Sigmoid colon (tissue), 7 donors: ENCODE data around the gene GPR39. TPM values are rescaled to one million over a fixed set of nuclear protein-coding genes. Genes with fewer than 3 reads are reported as not detected.
A peak's percentile ranks its signal among the peaks of the same experiment; 100 is the strongest.

ENCODE experiments used
- DNase-seq: peaks from one replicate; pipeline ENCODE4 v3.0.0-alpha.2; 2019
- H3K27ac ChIP-seq, 4 donors: fragments of 200-600 bp; sonication (generic); one replicate each; pipeline ENCODE4 v1.5.1; 2016 to 2019; ENCODE audit warnings: mild to moderate bottlenecking in 1 of 4
- H3K27me3 ChIP-seq, 3 donors: fragments of 200-600 bp; sonication (generic); one replicate each; pipeline ENCODE4 v1.5.1; 2019; ENCODE audit warnings: mild to moderate bottlenecking in 1 of 3
- H3K36me3 ChIP-seq, 4 donors: fragments of 200-600 bp; sonication (generic); one replicate each; pipeline ENCODE4 v1.5.1; 2016 to 2019
- H3K4me1 ChIP-seq, 4 donors: fragments of 200-600 bp; sonication (generic); one replicate each; pipeline ENCODE4 v1.5.1; 2017 to 2019
- H3K4me3 ChIP-seq, 4 donors: fragments of 200-600 bp; sonication (generic); one replicate each; pipeline ENCODE4 v1.5.1; 2017 to 2019; ENCODE audit warnings: mild to moderate bottlenecking in 2 of 4, moderate library complexity in 1 of 4
- H3K9me3 ChIP-seq, 4 donors: fragments of 200-600 bp in 3 of 4; sonication (generic) in 3 of 4; one replicate each; pipeline versions ENCODE4 v1.5.1 to v1.6.1; 2013 to 2019
- EP300 ChIP-seq, 4 donors: sonication (generic); formaldehyde crosslinking; IDR thresholded peaks; one replicate each; pipeline ENCODE4 v1.6.1; 2017; ENCODE audit warnings: antibody characterized with exemption in 4 of 4
- POLR2A ChIP-seq, 2 donors: fragments of 450-650 bp; IDR thresholded peaks; one replicate each; pipeline ENCODE4 v1.6.1; 2016; ENCODE audit warnings: antibody characterized with exemption in 2 of 2, mild to moderate bottlenecking in 2 of 2, moderate library complexity in 2 of 2
- POLR2AphosphoS5 ChIP-seq, 4 donors: sonication (generic); formaldehyde crosslinking; IDR thresholded peaks; one replicate each; pipeline ENCODE4 v1.6.1; 2017; ENCODE audit warnings: antibody characterized with exemption in 4 of 4
- whole genome bisulfite sequencing, 2 donors: extraction: QIAGEN DNeasy Blood & Tissue Kit; methylation state at CpG; one replicate each; pipeline ENCODE4 v1.1.7; 2013; 5-methylcytosine and 5-hydroxymethylcytosine counted together
- intact Hi-C: fragments of 100-400 bp; cut with DNase I; formaldehyde crosslinking; loops from one replicate; pipeline ENCODE4 v1.15.1; 2023
- polyA plus RNA-seq, 3 donors: library from polyadenylated mRNA; stranded (reverse); fragments of 200-250 nt; gene quantifications; one replicate each; pipeline ENCODE4 v1.2.3, GENCODE V29; 2013
- total RNA-seq, 4 donors: library from RNA; depleted of rRNA; stranded (reverse); fragments of >200 nt; gene quantifications; one replicate each; pipeline ENCODE4 v1.1.0, GENCODE V29; 2016
- TF ChIP-seq, protein P1 (sequence below), 4 experiments: fragments of 450-650 bp in 3 of 4; fragments of 200-600 bp in 1 of 4; IDR thresholded peaks; one replicate each; pipeline ENCODE4 v1.5.1; 2016 to 2019; ENCODE audit warnings: antibody characterized with exemption in 4 of 4, mild to moderate bottlenecking in 3 of 4, moderate library complexity in 2 of 4
- donor health status: healthy with polysubstance abuse.
- donor health status: Bipolar disorder and iron deficiency.
- donor health status: healthy.

Gene GPR39
- total RNA-seq: under 1 TPM in 3 of 4 donors, not detected in 1; 0.28 to 0.71 (median 0.66) TPM
- polyA plus RNA-seq: 1 to 10 TPM; 2.4 to 7.7 (median 2.8) TPM

DNA sequence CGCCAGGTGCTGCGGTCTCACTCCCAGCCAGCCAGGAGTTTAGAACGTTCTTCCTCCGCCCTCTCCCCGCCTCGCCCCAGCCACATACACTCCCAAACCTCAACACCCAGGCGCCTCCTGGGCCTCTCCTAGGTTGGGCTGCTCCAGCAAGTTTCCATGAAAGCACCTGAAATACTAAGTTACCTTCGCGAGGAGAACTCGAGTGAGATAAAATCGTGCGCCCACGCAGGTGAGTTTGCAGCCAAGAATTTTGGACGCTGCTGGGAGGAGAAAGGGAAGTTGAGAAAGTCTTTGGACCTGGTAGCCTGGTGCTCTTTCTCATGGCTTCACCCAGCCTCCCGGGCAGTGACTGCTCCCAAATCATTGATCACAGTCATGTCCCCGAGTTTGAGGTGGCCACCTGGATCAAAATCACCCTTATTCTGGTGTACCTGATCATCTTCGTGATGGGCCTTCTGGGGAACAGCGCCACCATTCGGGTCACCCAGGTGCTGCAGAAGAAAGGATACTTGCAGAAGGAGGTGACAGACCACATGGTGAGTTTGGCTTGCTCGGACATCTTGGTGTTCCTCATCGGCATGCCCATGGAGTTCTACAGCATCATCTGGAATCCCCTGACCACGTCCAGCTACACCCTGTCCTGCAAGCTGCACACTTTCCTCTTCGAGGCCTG is at the start of gene GPR39:
GPR39 (plus strand) TSS at position 83 of the 673 bp plus-strand sequence.
- TF ChIP-seq, protein P1, sequence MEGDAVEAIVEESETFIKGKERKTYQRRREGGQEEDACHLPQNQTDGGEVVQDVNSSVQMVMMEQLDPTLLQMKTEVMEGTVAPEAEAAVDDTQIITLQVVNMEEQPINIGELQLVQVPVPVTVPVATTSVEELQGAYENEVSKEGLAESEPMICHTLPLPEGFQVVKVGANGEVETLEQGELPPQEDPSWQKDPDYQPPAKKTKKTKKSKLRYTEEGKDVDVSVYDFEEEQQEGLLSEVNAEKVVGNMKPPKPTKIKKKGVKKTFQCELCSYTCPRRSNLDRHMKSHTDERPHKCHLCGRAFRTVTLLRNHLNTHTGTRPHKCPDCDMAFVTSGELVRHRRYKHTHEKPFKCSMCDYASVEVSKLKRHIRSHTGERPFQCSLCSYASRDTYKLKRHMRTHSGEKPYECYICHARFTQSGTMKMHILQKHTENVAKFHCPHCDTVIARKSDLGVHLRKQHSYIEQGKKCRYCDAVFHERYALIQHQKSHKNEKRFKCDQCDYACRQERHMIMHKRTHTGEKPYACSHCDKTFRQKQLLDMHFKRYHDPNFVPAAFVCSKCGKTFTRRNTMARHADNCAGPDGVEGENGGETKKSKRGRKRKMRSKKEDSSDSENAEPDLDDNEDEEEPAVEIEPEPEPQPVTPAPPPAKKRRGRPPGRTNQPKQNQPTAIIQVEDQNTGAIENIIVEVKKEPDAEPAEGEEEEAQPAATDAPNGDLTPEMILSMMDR (IDR thresholded peaks at IDR 0.05): no peak
- TF ChIP-seq POLR2A (IDR thresholded peaks at IDR 0.05): peak in 1 of 2 donors; percentile 13
- H3K4me1 ChIP-seq: peaks cover 0 to 18% (median 7%) of the 10 kb centered on the region in 4 donors
- WGBS, 2 donors: 12 to 35% methylated on average over 23 of the region's 23 CpGs
- intact Hi-C loops: no loop called here
- peak within 1 kb of the TSS; percentile 39 to 63 (median 59) for H3K4me3 ChIP-seq
- no peaks in the 10 kb centered on the region for H3K36me3 ChIP-seq
- H3K27me3 ChIP-seq: no peaks in the 10 kb centered on the region
- no peaks in the 10 kb centered on the region for H3K9me3 ChIP-seq
- DNase-seq: no peak
- H3K27ac ChIP-seq: peak within 1 kb of the TSS in 3 of 4 donors; percentile 9 to 68 (median 61)

DNA sequence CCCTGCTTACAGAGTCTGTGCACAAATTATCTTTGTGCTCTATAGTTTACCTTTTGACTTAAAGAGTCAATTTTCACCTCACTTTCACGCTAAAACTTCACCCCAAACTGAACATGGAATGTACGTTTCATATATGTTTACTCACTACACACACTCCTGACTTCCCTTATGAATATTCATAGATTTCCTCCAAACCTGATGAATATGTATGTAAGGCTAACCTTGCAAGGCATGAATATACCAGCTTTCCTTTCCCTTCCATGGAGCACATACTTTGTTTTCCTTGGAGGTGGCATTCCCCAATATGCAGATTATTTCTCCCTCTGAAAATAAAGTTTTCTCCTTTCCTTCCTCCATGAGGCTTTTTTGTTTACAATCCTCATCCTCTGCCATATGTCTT is 48.4 kb upstream of the GPR39 start:
- H3K27me3 ChIP-seq: no peaks in the 10 kb centered on the region
- 39% methylated on average over 2 of the region's 2 CpGs for WGBS, 2 donors
- TF ChIP-seq POLR2A (IDR thresholded peaks at IDR 0.05): no peak
- TF ChIP-seq EP300 (IDR thresholded peaks at IDR 0.05): no peak
- TF ChIP-seq, protein P1 (IDR thresholded peaks at IDR 0.05): no peak
- TF ChIP-seq POLR2AphosphoS5 (IDR thresholded peaks at IDR 0.05): no peak
- no peak overlapping the region for H3K4me3 ChIP-seq
- intact Hi-C loops: no loop called here
- H3K9me3 ChIP-seq: peaks cover 0 to 5% (median 2%) of the 10 kb centered on the region in 4 donors
- DNase-seq: no peak
- H3K27ac ChIP-seq: no peak overlapping the region
- no peaks in the 10 kb centered on the region for H3K4me1 ChIP-seq
- H3K36me3 ChIP-seq: no peaks in the 10 kb centered on the region

DNA sequence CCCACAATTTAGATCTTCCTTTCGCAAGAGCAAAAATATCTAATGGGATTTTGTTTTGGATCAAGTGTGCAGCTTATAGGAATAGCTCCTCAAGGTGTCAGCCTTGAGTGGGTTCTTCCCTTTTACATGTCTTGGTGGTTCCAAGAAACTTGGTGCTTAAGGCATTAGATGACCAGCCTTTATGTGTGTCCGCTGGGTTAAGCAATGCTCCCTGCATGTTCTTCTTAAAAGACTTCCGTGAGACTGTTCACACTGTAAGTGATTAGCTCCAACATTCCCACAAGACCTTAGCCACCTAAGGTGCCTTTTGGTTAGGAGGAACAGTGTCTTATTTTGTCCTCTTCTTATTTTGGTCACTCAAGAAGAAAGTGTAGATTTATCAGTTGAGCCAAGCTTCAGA is 44.3 kb upstream of the GPR39 start:
- no peaks in the 10 kb centered on the region for H3K9me3 ChIP-seq
- TF ChIP-seq POLR2A (IDR thresholded peaks at IDR 0.05): no peak
- TF ChIP-seq POLR2AphosphoS5 (IDR thresholded peaks at IDR 0.05): no peak
- TF ChIP-seq, protein P1 (IDR thresholded peaks at IDR 0.05): no peak
- TF ChIP-seq EP300 (IDR thresholded peaks at IDR 0.05): no peak
- DNase-seq: no peak
- H3K4me3 ChIP-seq: no peak overlapping the region
- peaks cover 0 to 10% (median 4%) of the 10 kb centered on the region in 4 donors for H3K4me1 ChIP-seq
- WGBS, 2 donors: 91 to 96% methylated on average over 3 of the region's 3 CpGs
- H3K27ac ChIP-seq: no peak overlapping the region
- H3K36me3 ChIP-seq: no peaks in the 10 kb centered on the region
- intact Hi-C loops: no loop called here
- H3K27me3 ChIP-seq: no peaks in the 10 kb centered on the region

DNA sequence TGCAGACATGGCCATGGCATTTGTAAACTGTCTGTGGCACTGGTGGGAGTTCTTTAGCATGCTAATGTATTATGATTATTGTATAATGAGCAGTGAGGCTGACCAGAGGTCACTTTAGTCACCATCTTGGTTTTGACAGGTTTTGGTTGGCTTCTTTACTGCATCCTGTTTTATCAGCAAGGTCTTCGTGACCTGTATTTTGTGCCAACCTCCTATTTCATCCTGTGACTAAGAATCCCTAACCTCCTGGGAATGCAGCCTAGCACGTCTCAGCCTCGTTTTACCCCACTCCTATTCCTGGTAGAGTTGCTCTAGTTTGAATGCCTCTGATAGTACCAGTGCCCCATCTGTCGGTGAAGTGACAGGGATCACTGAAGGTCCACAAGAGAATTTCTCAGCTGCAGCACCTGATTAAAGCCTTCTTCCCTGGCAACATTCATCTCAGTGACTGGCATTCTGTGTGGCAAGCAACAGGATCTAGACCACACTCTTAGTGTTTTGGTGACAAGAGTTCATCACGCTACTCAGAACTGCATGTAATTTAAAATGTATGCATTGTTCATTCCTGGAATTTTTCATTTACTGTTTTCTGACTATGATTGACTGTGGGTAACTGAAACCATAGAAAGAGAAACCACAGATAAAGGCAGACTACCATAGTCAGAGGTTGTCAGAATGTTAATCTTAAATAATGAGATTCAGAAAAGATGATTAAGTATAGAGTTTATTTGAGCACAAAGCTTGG is 43.0 kb upstream of the GPR39 start:
- TF ChIP-seq POLR2A (IDR thresholded peaks at IDR 0.05) (no peak), EP300 (IDR thresholded peaks at IDR 0.05) (no peak)

DNA sequence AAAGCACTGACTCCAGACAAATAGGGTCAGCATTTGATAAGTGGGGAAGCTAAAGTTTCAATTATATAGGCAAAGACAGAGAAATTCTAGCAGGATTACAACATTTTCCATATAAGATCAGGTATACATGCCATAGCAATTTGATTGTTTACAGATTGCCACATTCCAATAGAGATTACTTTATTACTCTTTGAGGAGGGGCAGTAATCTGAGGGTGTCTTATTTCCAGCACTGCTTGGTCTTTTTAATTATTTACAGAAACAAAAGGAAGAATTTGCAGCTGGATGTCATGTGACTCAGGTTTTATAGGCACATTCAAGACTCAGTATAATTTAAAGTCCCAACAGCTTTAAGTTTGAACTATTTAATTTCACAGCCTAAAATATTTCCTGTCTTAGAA is 42.5 kb upstream of the GPR39 start:
- intact Hi-C loops: no loop called here
- peak overlapping the region in 1 of 4 donors; percentile 47 for H3K27ac ChIP-seq

More for the DNA sequence above, 43.0 kb upstream of the GPR39 start:
- 77 to 84% methylated on average over 5 of the region's 5 CpGs for WGBS, 2 donors
- Histone ChIP-seq H3K36me3 (no peaks in the 10 kb centered on the region), H3K4me3 (no peak overlapping the region), H3K27me3 (no peaks in the 10 kb centered on the region), H3K9me3 (no peaks in the 10 kb centered on the region), H3K27ac (no peak overlapping the region), H3K4me1 (peaks cover 0 to 10% (median 4%) of the 10 kb centered on the region in 4 donors)
- intact Hi-C loops: no loop called here
- no peak for DNase-seq

More for the DNA sequence above, 42.5 kb upstream of the GPR39 start:
- TF ChIP-seq POLR2AphosphoS5 (IDR thresholded peaks at IDR 0.05) (no peak), POLR2A (IDR thresholded peaks at IDR 0.05) (no peak), EP300 (IDR thresholded peaks at IDR 0.05) (no peak)
- TF ChIP-seq, protein P1 (IDR thresholded peaks at IDR 0.05): no peak
- Histone ChIP-seq H3K9me3 (no peaks in the 10 kb centered on the region), H3K36me3 (no peaks in the 10 kb centered on the region), H3K4me3 (no peak overlapping the region), H3K4me1 (peaks cover 0 to 10% (median 4%) of the 10 kb centered on the region in 4 donors), H3K27me3 (no peaks in the 10 kb centered on the region)
- DNase-seq: no peak
